K562 (cell line): ENCODE measurements around the gene COX15. TPM values are rescaled to one million over a fixed set of nuclear protein-coding genes. Genes with fewer than 3 reads are reported as not detected.

ENCODE experiments used
- ARID2 ChIP-seq: fragments of 450-650 bp; IDR thresholded peaks from 2 replicates; pipeline ENCODE4 v1.6.1; 2017; ENCODE audit warnings: antibody characterized with exemption, mild to moderate bottlenecking
- ASH1L ChIP-seq: fragments of 450-650 bp; IDR thresholded peaks from 2 replicates; pipeline ENCODE4 v1.6.1; 2018; ENCODE audit warnings: borderline replicate concordance, mild to moderate bottlenecking, low read depth; ENCODE audit not compliant: partially characterized antibody
- BMI1 ChIP-seq: fragments of 150-350 bp; IDR thresholded peaks from 2 replicates; pipeline ENCODE4 v1.6.1; 2014; ENCODE audit warnings: low read length
- BRD9 ChIP-seq: fragments of 450-650 bp; IDR thresholded peaks from 2 replicates; pipeline ENCODE4 v1.6.1; 2018; ENCODE audit warnings: low read depth; ENCODE audit not compliant: partially characterized antibody
- HSF4 ChIP-seq: fragments of 250-450 bp; sonication (Bioruptor Pico); IDR thresholded peaks from 2 replicates; pipeline ENCODE4 v2.1.2; 2022; ENCODE audit warnings: mild to moderate bottlenecking, moderate library complexity, borderline replicate concordance
- ILF3 ChIP-seq: fragments of 450-650 bp; IDR thresholded peaks from 2 replicates; pipeline ENCODE4 v1.6.1; 2018; ENCODE audit warnings: antibody characterized with exemption, mild to moderate bottlenecking, moderate library complexity, borderline replicate concordance
- LEF1 ChIP-seq: fragments of 450-650 bp; IDR thresholded peaks from 2 replicates; pipeline ENCODE4 v1.6.1; 2016; ENCODE audit warnings: mild to moderate bottlenecking
- MLLT1 ChIP-seq, 2 experiments: fragments of 450-650 bp; IDR thresholded peaks; 2 replicates each; pipeline ENCODE4 v1.6.1; 2016
- NFE2L1 ChIP-seq: fragments of 450-650 bp; IDR thresholded peaks from 2 replicates; pipeline ENCODE4 v1.6.1; 2016; ENCODE audit warnings: missing genetic modification characterization, low read depth, mild to moderate bottlenecking, missing compliant biosample characterization, moderate library complexity, borderline replicate concordance
- NFRKB ChIP-seq: fragments of 450-650 bp; IDR thresholded peaks from 2 replicates; pipeline ENCODE4 v1.6.1; 2016; ENCODE audit warnings: low read depth
- REST ChIP-seq, 2 experiments: fragments of 450-650 bp; formaldehyde crosslinking in 1 of 2; IDR thresholded peaks; 2 replicates each; pipeline versions ENCODE4 v1.4.0 to v1.6.1; 2014 to 2020; ENCODE audit warnings: mild to moderate bottlenecking in 2 of 2, borderline replicate concordance in 1 of 2, low read depth in 1 of 2
- U2AF2 ChIP-seq: fragments of 200-400 bp; formaldehyde crosslinking; optimal IDR thresholded peaks from 2 replicates; pipeline ENCODE3; 2017; ENCODE audit warnings: low read depth, mild to moderate bottlenecking, low read length
- ZBTB12 ChIP-seq: fragments of 250-450 bp; sonication (Bioruptor Pico); IDR thresholded peaks from 2 replicates; pipeline ENCODE4 v1.4.0; 2020
- ZNF764 ChIP-seq: fragments of 250-450 bp; sonication (Bioruptor Pico); IDR thresholded peaks from 2 replicates; pipeline ENCODE4 v1.4.0; 2020; ENCODE audit warnings: low read depth, mild to moderate bottlenecking, moderate library complexity
- ZZZ3 ChIP-seq: fragments of 450-650 bp; IDR thresholded peaks from 2 replicates; pipeline ENCODE4 v1.6.1; 2016; ENCODE audit warnings: antibody characterized with exemption, mild to moderate bottlenecking, moderate library complexity
- polyA plus RNA-seq, 8 experiments: library from polyadenylated mRNA; depleted of rRNA in 4 of 8; stranded (reverse) in 5 of 8; unstranded in 3 of 8; fragments of >200 nt; fragmentation: Nextera tagmentation in 2 of 8; fragmentation: Illumina TruSeq in 1 of 8; extraction: Ambion mirVana in 2 of 8; extraction: Trizol in 1 of 8; gene quantifications; 2 replicates each; pipeline versions ENCODE4 v1.2.1 to v1.2.3, GENCODE V29; 2011 to 2014; ENCODE audit warnings: inconsistent platforms in 1 of 8, missing spikeins in 1 of 8
- total RNA-seq, 7 experiments: library from RNA; depleted of rRNA in 6 of 7; stranded (reverse); fragments of >200 nt in 6 of 7; fragmentation: Illumina TruSeq in 2 of 7; extraction: Trizol in 2 of 7; gene quantifications; 2 replicates each; pipeline versions ENCODE4 v1.2.1 to v1.2.3, GENCODE V29; 2011 to 2021; ENCODE audit warnings: low replicate concordance in 1 of 7

COX15 gene
- total and polyA plus RNA-seq, 9 of the 15 experiments (the other 6 are each of a cell fraction or from before 2014, with no cell fraction given): 17.4 to 45.1 (median 23.7) TPM

- no peak for TF ChIP-seq LEF1
- TF ChIP-seq ZNF764: no peak
- no peak for TF ChIP-seq ZBTB12 (CRISPR knock-in tag)
- no peak for TF ChIP-seq ASH1L
- TF ChIP-seq MLLT1 (IDR thresholded peaks at IDR 0.05): no peak
- TF ChIP-seq BRD9: no peak
- TF ChIP-seq BMI1: no peak
- no peak for TF ChIP-seq NFE2L1
- no peak for TF ChIP-seq HSF4 (CRISPR knock-in tag)
- no peak for TF ChIP-seq ARID2
- no peak for TF ChIP-seq ILF3
- TF ChIP-seq U2AF2: no peak
- no peak; the same call in 1 of the 2 replicates for TF ChIP-seq REST (IDR thresholded peaks at IDR 0.05; ENCODE audit: borderline replicate concordance)
- no peak for TF ChIP-seq REST (CRISPR knock-in tag; IDR thresholded peaks at IDR 0.05; ENCODE audit: low read depth)
- TF ChIP-seq NFRKB: no peak
- no peak for TF ChIP-seq ZZZ3
Observed at GRCh38 chr10:99732033-99732842, at the start of gene COX15, which contains the start of gene CUTC (continued).
